NCI-H2196 (cell line): ENCODE measurements around the gene ARHGEF7.
A peak's percentile ranks its signal among the peaks of the same experiment; 100 is the strongest.

Experiments
- DNase-seq: peaks from one replicate; lab custom pipeline; 2025; ENCODE audit not compliant: unreplicated experiment; lab: John Stamatoyannopoulos, UW

ARHGEF7 gene

DNA sequence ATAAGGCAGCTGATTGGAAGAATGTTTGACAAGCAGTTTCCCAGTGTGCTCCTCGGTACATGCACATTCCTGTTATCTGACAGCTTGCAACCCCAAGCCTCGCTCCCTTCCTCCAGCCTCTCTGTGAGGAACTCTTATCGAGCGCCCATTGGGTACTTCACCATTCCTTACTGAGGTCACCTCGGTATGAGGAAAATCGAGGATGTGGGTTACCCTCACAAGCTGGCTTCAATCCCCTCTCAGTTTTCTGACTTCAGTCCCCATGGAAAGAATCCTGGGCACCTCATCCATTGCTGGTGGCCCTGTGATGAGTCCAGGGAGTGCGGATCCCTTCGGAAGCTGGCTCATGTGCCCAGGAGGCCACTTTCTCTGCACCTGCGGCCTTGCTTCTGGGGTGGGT is 222.6 kb downstream of the ARHGEF7 start:
- no peak for DNase-seq

DNA sequence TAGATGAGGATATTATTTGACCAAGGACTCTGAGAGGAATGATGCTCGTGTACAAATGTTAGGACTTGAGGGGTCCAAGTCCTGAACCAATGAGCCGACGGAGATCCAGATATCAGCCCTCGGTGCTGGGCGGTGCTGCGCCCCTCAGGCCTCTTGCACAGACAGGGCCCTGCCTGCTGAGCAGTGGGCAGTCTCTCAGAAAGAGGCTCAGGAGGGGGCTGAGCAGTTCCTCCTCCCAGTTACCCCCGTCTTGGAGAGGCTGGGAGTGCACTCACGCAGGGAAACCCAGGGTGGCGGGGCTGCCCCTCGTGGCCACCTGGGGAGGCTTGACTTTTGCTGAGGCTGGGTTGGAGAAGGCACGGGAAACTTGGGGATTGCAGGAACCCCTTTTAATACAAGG is 223.7 kb downstream of the ARHGEF7 start:
- no peak for DNase-seq

DNA sequence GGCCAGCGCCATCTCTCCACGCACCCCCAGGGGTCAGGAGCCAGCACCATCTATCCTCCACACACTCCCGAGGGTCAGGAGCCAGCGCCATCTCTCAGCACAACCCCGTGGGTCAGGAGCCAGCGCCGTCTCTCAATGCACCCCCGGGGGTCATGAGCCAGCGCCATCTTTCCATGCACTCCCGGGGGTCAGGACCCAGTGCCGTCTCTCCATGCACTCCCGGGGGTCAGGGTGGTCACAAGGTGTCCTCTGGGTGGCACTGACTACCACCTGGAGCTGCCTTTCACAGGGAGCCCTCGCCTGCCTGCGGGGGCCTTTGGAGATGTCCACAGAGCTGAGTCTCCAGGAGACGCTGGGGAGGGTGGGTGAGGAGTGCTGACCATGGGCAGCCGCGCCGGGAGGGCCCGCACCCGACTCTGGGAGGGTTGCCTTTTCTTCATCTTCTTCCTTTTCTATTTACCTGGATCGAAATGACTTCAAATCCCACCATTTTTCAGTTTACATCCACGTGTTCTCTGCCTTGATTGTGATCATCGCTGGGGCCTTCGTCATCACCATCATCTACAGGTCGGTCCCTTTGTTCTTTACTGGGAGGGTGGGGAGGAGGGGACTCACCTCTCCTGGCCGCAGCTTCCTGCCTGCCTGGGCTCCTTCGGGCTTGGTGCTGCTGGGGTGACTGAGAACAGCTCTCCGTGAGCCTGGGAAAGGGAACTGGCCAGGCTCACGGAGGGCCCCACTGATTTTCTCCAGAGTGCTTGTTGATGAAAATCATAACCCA is 224.4 kb downstream of the ARHGEF7 start:
- DNase-seq, result no peak

DNA sequence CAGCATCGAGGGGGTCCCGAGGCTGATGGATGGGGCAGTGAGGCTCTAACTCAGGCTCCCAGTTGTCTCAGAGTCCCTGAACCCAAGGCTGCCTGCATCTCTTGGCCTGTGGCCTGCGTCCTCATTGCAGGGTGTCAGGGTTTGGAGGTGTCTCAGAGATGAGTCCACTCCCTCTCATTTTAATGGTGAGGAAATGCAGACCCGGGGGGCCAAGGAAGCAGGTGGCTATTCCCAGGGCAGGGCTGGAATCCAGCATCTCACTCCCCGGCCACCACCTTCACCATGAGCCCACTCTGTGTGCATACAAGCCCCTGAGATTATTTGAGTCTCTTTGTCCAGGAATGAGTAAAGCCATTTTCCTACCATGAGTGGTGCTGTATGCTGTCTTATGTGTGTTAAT is 226.8 kb downstream of the ARHGEF7 start:
- no peak for DNase-seq

DNA sequence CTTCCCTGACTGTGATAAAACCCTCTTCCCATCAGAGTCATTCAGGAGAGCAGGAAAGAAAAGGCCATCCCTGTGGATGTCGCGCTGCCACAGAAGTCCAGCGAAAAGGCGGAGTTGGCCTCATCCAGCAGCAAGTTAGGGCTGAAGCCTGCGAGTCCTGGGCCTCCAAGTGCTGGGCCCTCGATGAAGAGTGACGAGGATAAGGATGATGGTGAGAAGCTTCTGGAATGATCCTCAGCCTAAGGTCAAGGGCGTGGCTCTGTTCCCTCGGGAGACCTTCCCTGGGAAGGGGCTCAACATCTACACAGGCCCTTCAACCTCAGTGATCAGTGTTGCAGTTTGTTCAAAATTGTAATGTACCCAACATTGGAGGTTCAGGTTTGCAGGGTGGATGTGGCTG is 227.6 kb downstream of the ARHGEF7 start:
- DNase-seq, result no peak

DNA sequence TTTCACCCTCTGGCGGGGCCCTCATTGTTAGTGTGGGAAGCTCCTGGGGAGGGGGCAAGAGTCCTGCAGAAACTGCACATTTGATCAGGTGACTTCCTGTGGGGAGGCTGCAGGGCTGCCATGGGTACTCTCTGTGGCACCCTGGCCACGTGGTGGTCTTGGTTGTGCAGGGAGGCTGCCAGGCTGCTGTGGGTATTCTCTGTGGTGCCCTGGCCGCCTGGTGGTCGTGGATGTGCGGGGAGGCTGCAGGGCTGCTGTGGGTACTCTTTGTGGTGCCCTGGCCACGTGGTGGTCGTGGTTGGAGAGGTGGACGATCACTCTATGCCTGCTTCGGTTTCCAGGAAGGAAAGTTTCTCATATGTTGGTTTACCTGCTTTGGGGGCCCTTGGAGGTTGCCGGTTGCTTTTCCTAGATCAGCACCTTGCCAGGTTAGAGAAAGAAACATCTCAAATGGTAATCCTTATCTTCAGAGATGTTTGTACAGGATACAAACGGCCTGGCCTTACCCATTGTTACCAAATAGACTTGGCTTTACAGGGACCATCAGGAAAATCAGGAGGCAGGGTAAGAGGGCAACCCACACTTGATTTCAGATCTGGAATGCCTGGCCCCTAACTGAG is 228.2 kb downstream of the ARHGEF7 start:
- DNase-seq, result no peak

DNA sequence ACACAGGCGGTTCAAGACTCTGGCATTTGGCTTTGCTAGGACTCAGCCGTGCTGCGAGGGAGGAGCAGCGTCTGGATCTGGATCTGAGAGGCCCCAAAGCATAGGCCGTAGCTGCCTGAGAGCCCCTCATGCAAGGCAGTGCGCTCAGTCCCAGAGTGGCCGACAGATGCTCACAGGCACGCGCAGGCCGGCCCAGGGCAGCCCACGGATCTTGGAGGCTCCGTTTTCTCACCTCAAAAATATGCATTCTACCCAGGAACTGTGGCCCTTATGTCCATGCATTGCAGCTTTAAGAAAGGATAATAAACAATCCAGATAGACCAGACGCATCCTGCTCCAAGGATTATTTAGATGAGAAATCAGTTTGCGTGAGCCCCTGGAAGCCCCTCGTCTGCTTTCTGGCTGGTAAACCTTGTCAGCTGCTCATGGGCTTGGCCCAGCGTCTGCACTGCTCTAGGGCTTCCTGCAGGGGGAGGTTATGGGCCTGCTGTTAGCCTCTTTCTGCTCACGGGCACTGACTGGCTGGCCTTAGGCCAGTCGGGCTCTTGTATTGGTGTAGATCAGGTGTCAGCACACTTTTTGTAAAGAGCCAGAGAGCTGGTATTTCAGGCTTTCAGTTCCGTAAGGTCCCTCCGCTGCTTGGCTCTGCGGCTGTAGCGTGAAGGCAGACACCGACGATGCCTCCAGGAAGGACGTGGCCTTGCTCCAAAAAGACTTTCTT is 229.5 kb downstream of the ARHGEF7 start:
- DNase-seq, result peak; percentile 78

DNA sequence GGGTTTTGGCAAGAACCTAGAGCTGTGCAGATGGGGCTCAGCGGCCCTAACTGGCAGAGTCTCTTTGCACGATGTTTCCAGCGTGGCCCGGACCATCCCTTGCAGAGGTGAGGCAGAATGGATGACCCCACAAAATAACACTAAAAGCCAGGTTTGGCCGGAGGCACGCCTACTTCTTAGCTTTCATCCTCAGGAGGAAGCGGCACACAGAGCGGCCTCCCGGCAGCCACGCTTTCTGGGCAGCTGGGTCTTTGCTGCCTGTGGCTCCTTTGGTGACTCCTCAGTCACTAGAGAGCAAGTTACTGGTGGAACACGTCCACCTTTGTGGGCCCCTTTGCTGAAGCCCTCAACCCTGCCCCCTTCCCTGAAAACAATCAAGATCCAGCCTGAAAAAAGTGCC is 230.6 kb downstream of the ARHGEF7 start:
- DNase-seq, result no peak

DNA sequence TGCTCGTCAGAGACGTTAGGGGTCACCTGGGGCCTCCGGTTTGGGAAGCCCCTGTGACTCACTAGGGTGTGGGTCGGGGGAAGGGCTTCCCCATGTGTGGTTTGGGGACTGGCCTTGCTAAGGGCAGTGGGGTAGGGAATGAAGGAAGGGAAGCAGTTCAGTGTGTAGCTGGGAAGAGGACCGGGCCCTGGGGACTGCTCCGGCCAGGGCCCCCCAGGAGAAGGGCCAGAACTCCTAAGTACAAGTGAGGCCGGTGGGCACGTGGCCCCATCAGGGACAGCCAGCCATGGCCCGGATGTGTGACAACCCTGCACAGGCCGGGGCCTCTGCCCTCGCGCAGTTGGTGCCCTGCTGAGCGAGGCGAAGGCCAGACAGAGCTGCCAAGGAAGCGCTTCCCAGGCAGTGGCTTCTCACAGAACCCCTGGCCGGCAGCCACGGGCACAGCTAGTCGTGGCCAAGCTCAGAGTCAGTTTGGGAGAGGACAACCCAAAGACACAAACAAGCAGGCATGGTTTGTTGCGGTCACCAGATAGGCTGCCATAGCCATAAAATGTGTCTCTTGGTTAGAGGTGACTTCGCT is 231.1 kb downstream of the ARHGEF7 start:
- DNase-seq, result no peak

DNA sequence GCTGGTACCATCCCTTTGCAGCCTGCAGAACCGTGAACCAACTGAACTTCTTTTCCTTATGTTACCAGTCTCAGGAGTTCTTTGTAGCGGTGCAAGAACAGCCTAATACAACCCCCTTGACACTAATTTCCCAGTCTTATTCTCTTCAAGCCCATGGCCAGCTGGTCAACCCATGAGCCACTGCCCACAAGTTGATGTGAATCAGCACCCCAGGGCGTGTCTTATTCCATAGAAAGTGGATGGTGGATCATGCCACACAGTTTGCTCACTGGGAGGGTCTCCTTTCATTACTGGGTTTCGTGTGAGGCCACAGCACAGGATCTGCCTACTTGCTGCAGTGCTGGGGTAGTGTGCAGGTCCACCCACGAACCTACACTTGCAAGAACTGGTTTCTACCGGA is 232.3 kb downstream of the ARHGEF7 start:
- no peak for DNase-seq

DNA sequence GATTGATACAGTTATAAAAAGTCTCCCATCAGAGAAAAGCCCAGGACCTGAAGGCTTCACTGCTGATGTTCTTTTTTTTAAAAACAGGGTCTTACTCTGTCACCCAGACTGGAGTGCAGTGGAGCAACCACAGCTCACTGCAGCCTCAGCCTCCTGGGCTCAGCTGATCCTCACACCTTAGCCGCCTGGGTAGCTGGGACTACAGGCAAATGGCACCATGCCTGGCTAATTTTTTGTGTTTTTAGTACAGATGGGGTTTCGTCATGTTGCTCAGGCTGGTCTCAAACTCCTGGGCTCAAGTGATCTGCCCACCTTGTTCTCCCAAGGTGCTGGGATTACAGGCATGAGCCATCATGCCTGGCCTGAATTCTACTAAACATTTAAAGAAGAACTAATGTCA is 238.4 kb downstream of the ARHGEF7 start:
- no peak for DNase-seq

DNA sequence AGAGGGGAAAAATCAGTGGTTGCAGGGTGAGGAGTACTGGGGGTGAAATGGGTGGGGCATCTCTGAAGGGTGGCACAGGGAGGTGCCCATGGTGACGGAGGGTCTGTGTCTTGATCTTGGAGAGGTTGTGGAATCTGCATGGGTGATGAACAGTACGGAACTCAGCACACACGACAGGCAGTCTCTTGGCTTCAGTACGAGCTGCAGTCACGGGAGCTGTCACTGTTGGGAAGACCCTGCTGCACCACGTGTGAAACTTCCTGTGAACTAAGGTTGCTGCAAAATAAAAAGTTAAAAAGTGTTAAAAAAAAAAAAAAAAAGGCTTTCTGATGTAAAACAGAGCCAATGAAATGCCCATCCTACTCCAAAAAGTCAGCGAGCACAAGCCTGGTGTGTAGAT is 239.7 kb downstream of the ARHGEF7 start:
- no peak for DNase-seq
